Activated CD8-positive, alpha-beta memory T cell treated with anti-CD3 and anti-CD28 coated beads for 36 hours (primary cell): ENCODE results near the gene SPRY1. TPM values are rescaled to one million over a fixed set of nuclear protein-coding genes. Genes with fewer than 3 reads are reported as not detected.

Source experiments
- CTCF ChIA-PET: fragments of 350-600 bp; sonication (Branson Sonifier 250); formaldehyde crosslinking; loops from one replicate; lab custom pipeline; 2021; ENCODE audit warnings: antibody characterized with exemption; lab: Charles Lee
- POLR2A ChIA-PET: fragments of 350-600 bp; sonication (Branson Sonifier 250); formaldehyde crosslinking; loops from one replicate; lab custom pipeline; 2021; ENCODE audit warnings: antibody characterized with exemption; lab: Charles Lee
- total RNA-seq, 2 experiments: library from RNA; stranded (reverse); gene quantifications; one replicate each; pipeline ENCODE4 v1.2.3, GENCODE V29; 2021

The SPRY1 gene
- total RNA-seq, 2 experiments from 2014 or later, result 82.0 to 83.3 TPM

DNA sequence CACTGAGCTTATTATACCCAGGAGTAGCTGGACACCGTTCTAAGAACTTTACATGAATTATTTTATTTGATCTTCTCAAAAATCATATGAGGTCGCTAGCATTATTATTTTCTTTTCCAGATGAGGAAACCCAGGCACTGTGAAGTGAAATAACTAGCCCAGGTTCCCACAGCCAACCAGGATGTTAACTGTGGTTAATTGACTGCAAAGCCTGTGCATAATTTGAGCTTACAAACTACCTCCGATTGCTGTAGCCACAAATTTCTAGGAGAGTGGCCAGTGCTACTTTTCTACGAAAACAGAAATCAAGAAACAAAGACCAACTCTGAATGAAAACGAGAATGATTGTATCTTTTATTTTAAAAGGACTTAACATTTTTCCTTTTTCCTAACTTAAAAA, 27.2 kb downstream of the SPRY1 start:
- ChIA-PET POLR2A (interaction anchor here (0.8 kb wide), 1 partner anchor 24 kb away, joined by 4 read pairs; no protein-coding TSS in a partner anchor), CTCF (no interaction called here)

DNA sequence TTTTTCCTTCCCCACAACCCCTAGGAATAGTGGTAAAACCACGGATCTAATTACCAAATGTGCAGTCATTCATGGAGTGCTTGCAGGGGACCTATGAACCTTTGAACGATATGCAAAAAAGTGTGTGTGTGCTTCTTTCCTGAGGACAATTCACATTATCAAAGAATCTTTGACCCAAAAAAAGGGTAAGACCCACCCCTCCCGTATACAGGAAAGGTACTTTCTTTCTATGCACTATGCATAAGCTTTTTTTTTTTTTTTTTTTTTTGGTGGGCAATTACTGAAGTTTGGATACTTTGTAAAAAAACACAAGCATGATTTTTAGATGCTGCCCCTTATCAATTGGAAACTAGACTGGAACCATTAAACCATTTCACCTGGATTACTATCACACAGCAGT, 31.4 kb downstream of the SPRY1 start:
- ChIA-PET CTCF (no interaction called here), POLR2A (interaction anchor here (0.6 kb wide), 1 partner anchor 29 kb away, joined by 6 read pairs; no protein-coding TSS in a partner anchor)

DNA sequence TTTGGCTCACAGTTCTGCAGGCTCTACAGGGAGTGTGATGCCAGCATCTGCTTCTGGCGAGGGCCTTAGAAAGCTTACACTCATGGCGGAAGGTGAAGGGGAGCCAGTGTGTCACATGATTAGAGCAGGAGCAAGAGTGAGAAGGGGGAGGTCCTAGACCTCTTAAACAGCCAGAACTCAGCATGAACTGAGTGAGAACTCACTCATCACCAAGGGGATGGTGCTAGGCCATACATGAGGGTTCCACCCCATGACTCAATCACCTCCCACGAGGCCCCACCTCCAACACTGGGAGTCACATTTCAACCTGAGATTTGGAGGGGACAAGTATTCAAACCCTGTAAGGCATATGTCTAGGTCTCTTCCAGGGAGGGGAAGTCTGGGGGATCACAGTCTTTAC, 33.4 kb downstream of the SPRY1 start:
- CTCF ChIA-PET, result no interaction called here

DNA sequence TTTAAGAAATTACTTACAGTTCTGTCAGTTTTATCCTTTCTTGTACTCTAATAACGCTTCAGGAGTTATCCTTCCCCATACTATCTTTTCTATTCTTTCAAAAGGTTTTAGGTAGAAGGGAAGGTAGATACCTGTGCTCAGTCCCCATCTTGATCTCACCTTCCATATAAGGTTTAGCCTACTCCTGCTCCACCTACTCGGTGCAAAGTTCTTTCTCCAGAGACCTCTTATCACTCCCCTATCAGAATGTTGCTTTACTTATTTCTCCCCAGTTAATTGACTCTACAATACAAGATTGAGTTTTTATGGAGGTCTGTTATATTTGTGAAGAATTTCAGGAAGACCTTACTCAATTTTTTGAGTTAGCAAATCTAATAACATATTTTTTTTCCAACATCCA, 33.9 kb downstream of the SPRY1 start:
- POLR2A ChIA-PET, result no interaction called here
- CTCF ChIA-PET, result no interaction called here

More for the DNA sequence above, 33.4 kb downstream of the SPRY1 start:
- POLR2A ChIA-PET, result no interaction called here

DNA sequence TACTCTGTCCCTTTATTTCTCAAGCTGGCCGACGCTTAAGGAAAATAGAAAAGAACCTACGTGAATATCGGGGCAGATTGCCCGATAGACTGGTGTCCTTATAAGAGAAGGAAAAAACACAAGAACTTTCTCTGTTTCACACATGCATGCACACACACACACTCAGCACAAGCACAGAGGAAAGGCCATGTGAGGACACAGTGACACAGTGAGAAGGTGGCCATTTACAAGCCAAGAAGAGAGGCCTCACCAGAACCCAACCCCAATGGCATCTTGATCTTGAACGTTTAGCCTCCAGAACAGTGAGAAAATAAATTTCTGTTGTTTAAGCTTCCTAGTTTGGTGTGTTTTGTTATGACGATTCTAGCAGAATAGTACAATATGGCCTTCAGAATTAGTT, 37.0 kb downstream of the SPRY1 start:
- CTCF ChIA-PET, result no interaction called here

DNA sequence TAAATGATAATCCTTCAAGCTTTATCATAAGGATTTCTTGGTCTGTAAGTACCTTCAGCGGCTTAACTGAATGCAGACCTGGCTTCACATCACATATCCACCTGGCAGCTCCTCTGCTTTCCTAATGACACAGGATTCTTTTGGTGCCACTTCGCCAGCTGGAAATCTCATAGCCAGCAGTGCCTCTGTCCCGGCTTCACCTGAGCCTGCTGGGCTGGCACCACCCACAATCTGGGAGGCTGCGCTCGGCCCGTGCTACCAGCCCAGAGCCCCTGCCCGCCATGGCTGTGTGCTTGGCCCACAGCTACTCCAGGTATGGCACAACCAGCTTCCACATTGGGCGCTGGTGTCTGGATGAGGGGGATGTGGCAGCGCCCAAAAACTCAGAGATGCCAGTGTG, 37.4 kb downstream of the SPRY1 start:
- ChIA-PET POLR2A (no interaction called here), CTCF (no interaction called here)

More for the DNA sequence above, 37.0 kb downstream of the SPRY1 start:
- POLR2A ChIA-PET, result no interaction called here

DNA sequence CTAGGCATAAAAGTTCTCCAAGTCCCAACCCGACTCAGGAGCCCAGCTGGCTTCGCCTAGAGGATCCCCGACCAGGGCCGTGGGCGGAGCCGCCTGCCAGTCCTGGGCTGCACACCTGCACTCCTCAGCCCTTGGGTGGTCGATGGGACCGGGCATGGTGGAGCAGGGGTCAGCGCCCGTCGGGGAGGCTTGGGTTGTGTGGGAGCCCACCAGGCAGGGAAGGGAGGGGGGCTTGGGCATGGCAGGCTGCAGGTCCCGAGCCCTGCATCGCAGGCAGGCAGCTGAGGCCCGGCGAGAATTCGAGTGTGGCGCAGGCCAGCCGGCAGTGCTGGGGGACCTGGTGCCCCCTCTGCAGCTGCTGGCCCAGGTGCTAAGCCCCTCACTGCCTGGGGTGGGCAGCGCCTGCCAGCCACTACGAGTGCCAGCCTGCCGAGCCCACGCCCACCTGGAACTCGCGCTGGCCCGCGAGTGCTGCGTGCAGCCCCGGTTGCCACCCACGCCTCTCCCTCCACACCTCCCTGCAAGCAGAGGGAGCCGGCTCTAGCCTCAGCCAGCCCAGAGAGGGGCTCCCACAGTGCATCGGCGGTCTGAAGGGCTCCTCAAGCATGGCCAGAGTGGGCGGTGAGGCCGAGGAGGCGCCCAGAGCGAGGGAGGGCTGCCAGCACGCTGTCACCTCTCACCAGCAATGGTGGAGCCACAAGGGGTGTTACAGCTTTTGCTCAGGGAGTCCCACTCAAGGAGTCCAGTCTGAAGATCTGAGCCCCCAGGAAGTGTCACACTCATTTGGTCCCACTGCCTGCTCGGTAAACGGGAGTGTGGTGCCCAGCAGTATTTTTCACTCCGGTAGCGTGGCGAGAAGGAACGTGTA, 38.9 kb downstream of the SPRY1 start:
- POLR2A ChIA-PET, result no interaction called here

DNA sequence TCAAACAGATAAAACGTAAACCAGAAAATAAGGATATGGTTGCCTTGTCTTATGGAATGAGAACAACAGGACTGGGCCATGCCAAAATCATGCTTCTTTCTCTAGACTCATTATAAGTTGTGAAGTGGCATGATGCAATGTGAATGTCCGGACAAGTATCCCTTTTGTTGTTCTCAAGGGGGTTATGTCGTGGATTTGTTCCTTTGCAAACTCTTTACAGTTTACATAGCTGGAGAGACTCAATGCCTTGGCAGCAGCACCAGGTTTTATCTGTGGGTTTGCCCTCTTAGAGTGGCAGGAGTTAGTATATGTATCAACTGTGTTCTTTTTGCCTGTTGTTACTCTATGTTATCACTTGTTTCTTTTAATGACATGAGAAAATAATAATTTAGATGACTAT, 41.4 kb downstream of the SPRY1 start:
- ChIA-PET CTCF (no interaction called here), POLR2A (no interaction called here)

More for the DNA sequence above, 38.9 kb downstream of the SPRY1 start:
- CTCF ChIA-PET, result no interaction called here

DNA sequence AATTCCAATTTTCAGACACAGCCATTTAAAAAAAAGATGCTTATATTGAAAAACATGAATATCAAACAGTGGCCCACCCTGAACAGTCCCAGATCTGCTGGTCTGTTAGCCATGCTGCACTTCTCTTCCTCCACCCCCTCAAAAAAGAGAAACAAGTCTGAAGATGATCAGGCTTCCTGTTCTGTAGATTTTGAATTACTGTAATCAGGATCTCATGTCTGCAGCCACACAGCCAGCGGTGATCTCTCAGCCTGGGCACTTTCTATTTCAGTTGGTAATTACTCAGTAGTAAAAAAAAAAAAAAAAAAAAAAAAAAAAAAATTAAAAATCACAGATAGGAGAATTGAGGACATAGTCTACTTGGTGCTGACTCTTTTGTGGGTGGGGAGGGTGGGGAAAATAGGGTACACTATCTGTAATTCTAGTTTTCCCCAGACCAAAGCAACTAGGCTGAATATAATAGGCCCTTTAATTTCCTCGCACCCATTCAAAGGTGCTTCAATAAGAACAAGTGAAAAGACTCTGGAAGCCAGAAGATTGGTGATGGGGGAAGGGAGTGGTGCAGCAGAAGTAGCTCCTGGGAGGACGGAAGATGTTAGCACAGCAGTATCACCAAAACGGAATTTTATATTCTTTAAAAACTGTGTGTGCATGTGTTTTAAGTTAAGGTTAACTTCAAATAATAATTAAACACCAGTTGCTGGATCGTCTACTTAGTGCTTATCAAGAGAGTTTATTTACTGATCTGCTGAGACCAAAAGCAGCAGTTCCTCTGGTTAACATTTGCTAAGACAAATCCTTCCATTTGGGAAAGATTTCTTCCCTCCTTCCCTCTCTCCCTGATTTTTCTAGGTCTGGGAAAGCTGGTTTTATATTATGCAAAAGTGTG, 47.0 kb downstream of the SPRY1 start:
- CTCF ChIA-PET, result interaction anchor here (1.0 to 1.2 kb wide), 3 partner anchors 9 to 25 kb away, joined by 3 to 4 read pairs (median 4); no protein-coding TSS in a partner anchor

DNA sequence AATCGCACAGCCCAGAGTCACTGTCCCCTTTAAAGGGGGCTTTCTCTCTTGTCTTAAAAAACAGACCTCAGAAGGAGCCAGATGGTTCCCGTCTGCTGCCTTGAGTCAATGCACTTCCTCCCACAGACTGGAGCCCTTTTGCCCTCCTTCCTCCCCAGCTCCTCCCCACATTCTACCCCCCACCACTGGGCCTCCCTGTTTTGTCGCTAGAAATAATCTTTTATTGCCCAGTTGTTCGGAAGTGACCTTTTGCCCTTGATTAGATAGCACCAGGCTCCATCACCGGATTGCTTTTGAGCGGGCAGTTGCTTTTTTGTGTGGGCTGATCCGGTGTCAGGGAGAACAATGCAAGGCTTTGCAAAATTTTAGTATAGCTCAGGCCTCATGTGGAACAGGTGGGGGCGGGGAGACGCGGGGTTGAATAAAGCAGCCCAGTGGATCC, 47.7 kb downstream of the SPRY1 start:
- POLR2A ChIA-PET, result no interaction called here
- CTCF ChIA-PET, result interaction anchor here (1.0 to 1.2 kb wide), 3 partner anchors 8 to 26 kb away, joined by 3 to 4 read pairs (median 4); no protein-coding TSS in a partner anchor

More for the DNA sequence above, 47.0 kb downstream of the SPRY1 start:
- POLR2A ChIA-PET, result no interaction called here

DNA sequence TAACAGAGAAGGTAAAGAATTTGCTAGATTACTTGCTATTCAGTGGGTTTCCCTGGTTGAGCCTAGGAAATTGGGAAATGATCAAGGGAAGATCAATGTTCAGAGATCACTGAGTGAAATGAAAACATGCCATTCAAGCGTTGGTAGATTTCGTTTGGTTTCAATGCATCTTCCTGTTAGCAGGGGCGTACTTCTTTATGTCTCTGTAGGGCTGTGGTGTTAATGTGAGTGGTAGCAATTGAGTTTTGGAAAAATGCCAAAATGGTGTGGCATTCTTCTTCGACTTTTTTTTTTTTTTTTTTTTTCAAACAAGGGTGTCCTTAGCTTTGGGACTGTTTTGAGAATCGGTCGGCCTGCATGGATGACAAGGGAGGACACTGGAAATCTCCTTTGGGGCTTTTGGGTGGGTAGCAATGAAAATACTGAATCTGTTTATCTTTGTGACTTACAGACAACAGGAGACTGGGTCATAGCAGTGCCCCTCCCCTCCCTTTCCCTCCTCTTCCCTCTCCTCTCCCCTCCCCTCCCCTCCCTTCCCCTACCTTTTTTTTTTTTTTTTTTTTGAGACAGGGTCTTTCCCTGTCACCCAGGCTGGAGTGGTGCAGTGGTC, 50.4 kb downstream of the SPRY1 start:
- ChIA-PET CTCF (no interaction called here), POLR2A (interaction anchor here (0.6 kb wide), 1 partner anchor 48 kb away, joined by 4 read pairs; no protein-coding TSS in a partner anchor)

DNA sequence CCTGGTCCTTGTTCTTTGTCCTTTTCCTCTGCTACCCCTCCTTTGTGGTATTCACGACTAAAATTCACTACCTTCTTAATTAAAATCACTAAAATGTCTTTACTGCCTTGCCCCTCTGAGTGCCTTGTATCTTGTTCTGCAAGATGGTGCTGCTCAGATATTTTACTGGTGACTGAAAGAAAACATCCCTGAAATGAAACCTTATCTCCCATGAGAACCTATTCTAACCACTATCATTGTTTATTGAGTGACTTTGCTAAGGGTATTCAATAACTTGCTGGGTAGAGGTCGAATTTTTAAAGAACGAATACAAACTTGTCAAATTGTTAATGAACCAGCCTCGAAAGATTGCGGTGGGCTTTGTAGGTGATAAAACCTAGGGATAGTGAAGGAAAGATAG, 52.8 kb downstream of the SPRY1 start:
- ChIA-PET POLR2A (no interaction called here), CTCF (no interaction called here)

DNA sequence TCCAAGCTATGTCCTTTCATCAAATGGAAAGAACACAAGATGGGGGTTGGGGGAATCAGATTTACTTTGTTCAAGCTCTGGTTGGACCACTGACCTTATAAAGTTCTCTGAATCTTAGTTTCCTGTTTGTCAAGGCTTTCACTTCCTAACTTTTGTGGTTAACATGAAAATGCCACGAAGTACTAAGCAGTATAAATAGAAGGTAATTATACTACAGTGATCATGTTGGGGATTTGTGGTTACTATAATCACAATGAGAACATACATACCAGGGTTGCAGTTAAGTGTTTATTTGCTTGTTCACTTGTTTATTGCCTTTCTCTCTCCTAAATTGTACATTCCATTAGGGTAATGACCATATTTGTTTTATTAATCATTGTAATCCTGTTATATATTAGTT, 53.2 kb downstream of the SPRY1 start:
- ChIA-PET POLR2A (no interaction called here), CTCF (no interaction called here)

DNA sequence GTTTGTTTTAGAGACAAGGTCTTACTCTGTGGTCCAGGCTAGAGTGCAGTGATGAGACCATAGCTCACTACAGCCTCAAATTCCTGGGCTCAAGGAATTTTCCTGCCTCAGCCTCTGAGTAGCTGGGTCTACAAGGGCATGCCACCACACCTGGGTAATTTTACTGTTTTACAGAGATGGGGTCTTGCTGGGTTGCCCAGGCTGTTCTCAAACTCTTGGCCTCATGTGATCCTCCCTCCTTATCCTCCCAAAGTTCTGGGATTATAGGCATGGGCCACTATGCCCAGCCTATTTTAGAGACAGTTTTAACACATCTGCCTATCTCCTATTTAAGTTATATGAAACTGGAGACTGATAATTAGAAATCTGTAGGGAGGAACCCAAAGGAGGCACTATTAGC, 53.8 kb downstream of the SPRY1 start:
- POLR2A ChIA-PET, result no interaction called here
- CTCF ChIA-PET, result no interaction called here

DNA sequence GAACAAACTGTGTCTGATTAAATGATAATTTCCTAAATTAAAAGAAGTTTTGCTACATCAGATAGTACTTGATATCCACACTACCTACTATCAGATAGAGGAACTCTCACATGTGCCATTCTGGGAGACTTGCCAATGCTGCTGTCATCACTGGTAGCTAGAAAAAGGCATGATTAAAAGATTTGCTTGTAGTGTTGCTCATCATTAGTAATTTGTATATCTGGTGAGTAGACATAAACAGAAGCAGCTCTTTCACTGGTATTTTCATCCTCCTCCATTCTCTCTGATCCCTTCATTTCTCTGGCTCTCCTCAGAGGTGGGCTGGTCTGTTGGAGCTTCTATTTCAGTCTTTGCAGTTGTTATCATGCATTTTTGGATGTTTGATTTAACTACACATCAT, 56.0 kb downstream of the SPRY1 start:
- POLR2A ChIA-PET, result interaction anchor here (0.6 kb wide), 1 partner anchor 480 kb away, joined by 4 read pairs; no protein-coding TSS in a partner anchor

DNA sequence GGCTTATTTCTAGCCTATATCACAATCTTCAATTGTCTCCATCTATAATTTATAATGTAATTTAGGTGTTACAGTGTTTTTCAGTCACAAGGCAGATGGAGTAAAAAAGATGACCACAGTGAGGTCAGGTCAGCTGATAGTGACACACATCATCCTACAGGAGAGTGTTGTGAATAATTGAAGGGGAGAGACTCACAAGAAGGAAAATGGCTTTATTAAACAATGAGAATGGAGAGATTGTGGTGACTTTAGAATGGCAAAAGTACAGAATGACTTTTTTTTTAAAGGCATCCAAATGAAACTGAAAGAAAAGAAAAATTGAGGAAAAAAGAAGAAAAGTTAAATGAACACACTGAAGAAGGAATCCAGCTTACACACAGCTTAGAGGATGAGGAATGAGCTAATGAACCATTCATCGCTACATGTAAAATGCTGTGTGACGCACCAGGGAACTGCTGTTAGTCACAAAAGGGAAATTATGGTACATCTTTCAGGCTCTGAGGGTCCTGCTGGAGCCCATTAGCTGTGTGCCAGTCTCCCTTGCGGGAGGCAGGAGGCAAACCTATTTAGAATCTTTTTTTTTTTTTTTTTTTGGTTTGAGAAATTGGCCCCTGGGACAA, 56.6 kb downstream of the SPRY1 start:
- CTCF ChIA-PET, result interaction anchor here (1.2 kb wide), 1 partner anchor 9 kb away, joined by 3 read pairs; no protein-coding TSS in a partner anchor
- POLR2A ChIA-PET, result no interaction called here

More for the DNA sequence above, 56.0 kb downstream of the SPRY1 start:
- CTCF ChIA-PET, result interaction anchor here (1.2 kb wide), 1 partner anchor 8 kb away, joined by 3 read pairs; no protein-coding TSS in a partner anchor
